GM12878 (cell line): ENCODE measurements around the gene C6orf15. TPM values are rescaled to one million over a fixed set of nuclear protein-coding genes. Genes with fewer than 3 reads are reported as not detected.

ENCODE experiments used
- ATAC-seq: fragments of 200-7000 bp; cut with Tn5 transposase; 3 replicates; pipeline ENCODE4 v1.9.1; 2020; ENCODE audit warnings: mild to moderate bottlenecking, moderate library complexity
- BruUV-seq: library from RNA; stranded (reverse); fragments of 400-500 nt; replicated peaks from 2 replicates; lab custom pipeline; 2021; lab: Mats Ljungman, UMichigan
- CTCF ChIA-PET: fragments of 300-600 bp; sonication (Branson Sonifier 250); formaldehyde crosslinking; extraction: SDS; loops from one replicate; lab custom pipeline; 2021; ENCODE audit warnings: inconsistent platforms; lab: Yijun Ruan, JAX
- POLR2A ChIA-PET: fragments of 350-600 bp; formaldehyde crosslinking; extraction: SDS; loops from one replicate; lab custom pipeline; 2021; ENCODE audit warnings: inconsistent platforms; lab: Charles Lee
- RAD21 ChIA-PET: fragments of 300-600 bp; sonication (Branson Sonifier 250); formaldehyde crosslinking; loops from one replicate; lab custom pipeline; 2023; ENCODE audit warnings: antibody characterized with exemption; ENCODE audit not compliant: unreplicated experiment; lab: Charles Lee
- SMC1A ChIA-PET: fragments of 300-600 bp; sonication (Branson Sonifier 250); formaldehyde crosslinking; loops from one replicate; lab custom pipeline; 2023; ENCODE audit not compliant: unreplicated experiment, uncharacterized antibody; lab: Charles Lee
- DNase-seq: peaks from one replicate; pipeline ENCODE4 v3.0.0-alpha.2; 2011; ENCODE audit warnings: low read depth, low spot score
- FAIRE-seq: peaks from 3 replicates; lab custom pipeline; 2011; peaks lifted over from hg19 to GRCh38; lab: Jason Lieb, UNC
- H2AFZ ChIP-seq: 2 replicates; pipeline ENCODE4 v1.6.0; 2011; ENCODE audit warnings: low read depth, low read length, control low read depth; ENCODE audit not compliant: control insufficient read depth
- H3K27ac ChIP-seq: 2 replicates; pipeline ENCODE4 v1.5.1; 2011; ENCODE audit warnings: control low read depth; ENCODE audit not compliant: control insufficient read depth, insufficient read depth
- H3K27me3 ChIP-seq, 2 experiments: replicated peaks in 1 of 2; 2 replicates each; pipeline versions ENCODE4 v1.6.0 to v1.6.1; 2011; ENCODE audit warnings: low read length in 1 of 2; ENCODE audit not compliant: control insufficient read depth in 2 of 2, insufficient read depth in 2 of 2
- H3K36me3 ChIP-seq, 2 experiments: 2 replicates each; pipeline ENCODE4 v1.5.1; 2011; ENCODE audit warnings: low read length in 1 of 2; ENCODE audit not compliant: control insufficient read depth in 2 of 2, insufficient read depth in 2 of 2
- H3K4me1 ChIP-seq: 2 replicates; pipeline ENCODE4 v1.6.1; 2011; ENCODE audit warnings: mild to moderate bottlenecking, low read length, moderate library complexity, mixed read lengths; ENCODE audit not compliant: control insufficient read depth, insufficient read depth
- H3K4me2 ChIP-seq: 2 replicates; pipeline ENCODE4 v1.6.0; 2011; ENCODE audit warnings: control low read depth; ENCODE audit not compliant: control insufficient read depth, insufficient read depth
- H3K4me3 ChIP-seq: fragments of 200-600 bp; sonication (generic); 2 replicates; pipeline ENCODE4 v1.5.1; 2016
- H3K79me2 ChIP-seq: 2 replicates; pipeline ENCODE4 v1.6.0; 2011; ENCODE audit warnings: low read length; ENCODE audit not compliant: control insufficient read depth, insufficient read depth
- H3K9ac ChIP-seq: 2 replicates; pipeline ENCODE4 v1.8.0; 2011; ENCODE audit warnings: low read length, control low read depth, mixed read lengths; ENCODE audit not compliant: control insufficient read depth, insufficient read depth
- H3K9me3 ChIP-seq: replicated peaks from 3 replicates; pipeline ENCODE4 v1.5.1; 2011; ENCODE audit warnings: mild to moderate bottlenecking, low read length; ENCODE audit not compliant: control insufficient read depth, insufficient read depth
- H4K20me1 ChIP-seq: 2 replicates; pipeline ENCODE4 v1.6.0; 2011; ENCODE audit not compliant: control insufficient read depth, insufficient read depth
- ATF7 ChIP-seq: fragments of 450-650 bp; IDR thresholded peaks from 2 replicates; pipeline ENCODE4 v1.6.1; 2016; ENCODE audit warnings: low read depth, mild to moderate bottlenecking
- CBX3 ChIP-seq: fragments of 200-600 bp; sonication (generic); IDR thresholded peaks from 2 replicates; pipeline ENCODE4 v1.6.1; 2016; ENCODE audit warnings: low read depth, borderline replicate concordance
- CREB1 ChIP-seq: IDR thresholded peaks from 2 replicates; pipeline ENCODE4 v1.6.1; 2012; ENCODE audit warnings: low read depth, mild to moderate bottlenecking, inconsistent platforms
- POLR2AphosphoS2 ChIP-seq: IDR thresholded peaks from 2 replicates; pipeline ENCODE4 v1.6.1; 2011; ENCODE audit warnings: low read depth, mild to moderate bottlenecking, low read length, improper control_type of control experiment, moderate library complexity
- POU2F2 ChIP-seq: IDR thresholded peaks from 3 replicates; pipeline ENCODE4 v1.6.1; 2011; ENCODE audit warnings: low read depth, mild to moderate bottlenecking, low read length, borderline replicate concordance
- SMAD5 ChIP-seq: IDR thresholded peaks from 2 replicates; pipeline ENCODE4 v1.6.1; 2016; ENCODE audit warnings: antibody characterized with exemption, low read depth
- ZBTB40 ChIP-seq: fragments of 450-650 bp; IDR thresholded peaks from 2 replicates; pipeline ENCODE4 v1.6.1; 2016; ENCODE audit warnings: mild to moderate bottlenecking, moderate library complexity, borderline replicate concordance
- ZNF274 ChIP-seq: IDR thresholded peaks from one replicate; pipeline ENCODE4 v1.8.0; 2011; ENCODE audit not compliant: insufficient read length, insufficient read depth
- WGBS: methylation state at CpG from one replicate; pipeline ENCODE4 v1.1.6; 2016; ENCODE audit warnings: low lambda C conversion rate; ENCODE audit not compliant: insufficient replicate concordance, insufficient coverage; ENCODE audit errors: missing lambda C conversion rate; 5-methylcytosine and 5-hydroxymethylcytosine counted together
- in situ Hi-C: fragments of 300-500 bp; cut with MboI; formaldehyde crosslinking; loops from 9 replicates; pipeline ENCODE4 v1.14.3; 2018; ENCODE audit warnings: mixed read lengths
- intact Hi-C: fragments of 100-400 bp; cut with micrococcal nuclease; formaldehyde crosslinking; loops from one replicate; pipeline ENCODE4 v1.14.2; 2022; ENCODE audit not compliant: unreplicated experiment
- polyA plus RNA-seq, 11 experiments: library from polyadenylated mRNA; depleted of rRNA in 4 of 11; unstranded in 6 of 11; stranded (reverse) in 5 of 11; fragments of >200 nt; fragmentation: Nextera tagmentation in 4 of 11; fragmentation: Illumina TruSeq in 1 of 11; extraction: Ambion mirVana in 4 of 11; extraction: Trizol in 1 of 11; gene quantifications; 1 replicate in 1 of 11; 2 replicates in 10 of 11; pipeline versions ENCODE4 v1.2.1 to v1.2.3, GENCODE V29; 2011 to 2016; ENCODE audit warnings: inconsistent platforms in 2 of 11, missing spikeins in 2 of 11, low read depth in 1 of 11
- total RNA-seq, 4 experiments: library from RNA; depleted of rRNA in 3 of 4; stranded (reverse); fragments of >200 nt in 3 of 4; fragmentation: Illumina TruSeq in 1 of 4; extraction: Trizol in 1 of 4; gene quantifications; 2 replicates each; pipeline versions ENCODE4 v1.2.1 to v1.2.3, GENCODE V29; 2013 to 2021
- TF ChIP-seq, protein P1 (sequence below): fragments of 150-350 bp; IDR thresholded peaks from 2 replicates; pipeline ENCODE4 v1.6.1; 2014; ENCODE audit warnings: mild to moderate bottlenecking, low read depth, low read length

Gene C6orf15
- total and polyA plus RNA-seq, 10 of the 15 experiments (the other 5 are each of a cell fraction or from before 2014, with no cell fraction given), result not detected

DNA sequence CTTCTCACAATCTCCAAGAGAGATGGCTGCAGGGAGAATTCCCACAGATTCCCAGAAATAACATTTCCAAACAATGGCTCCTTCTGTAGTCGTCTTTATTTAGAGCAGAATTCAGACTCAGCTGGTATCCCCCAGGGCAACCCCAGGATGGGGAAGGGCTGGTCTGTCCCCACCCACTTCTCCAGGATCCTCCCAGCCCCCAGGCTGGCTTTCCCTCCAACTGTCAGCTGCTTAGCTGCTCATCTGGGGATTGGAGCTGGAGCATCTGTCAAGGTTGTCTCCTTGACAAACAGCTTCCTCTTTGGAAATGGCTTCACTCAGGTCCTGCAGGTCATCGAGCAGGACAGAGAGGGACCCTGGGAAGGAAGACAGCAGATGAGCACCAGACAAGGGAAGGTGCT is 30.0 kb upstream of the C6orf15 start:
- peaks cover 0 to 4% of the 10 kb centered on the region in 2 experiments; a peak in 1 of 4 replicates for H3K36me3 ChIP-seq
- RAD21 ChIA-PET, result interaction anchor here (0.7 kb wide), 1 partner anchor 49 kb away, joined by 3 read pairs; no protein-coding TSS in a partner anchor
- no peak for ATAC-seq
- no peaks in the 10 kb centered on the region for H3K79me2 ChIP-seq
- H3K4me2 ChIP-seq, result no peak overlapping the region
- no TSS peak for BruUV-seq
- POLR2A ChIA-PET, result interaction anchor here (1.6 kb wide), 1 partner anchor 12 kb away, joined by 4 read pairs; no protein-coding TSS in a partner anchor
- H3K4me1 ChIP-seq, result peaks cover 3% of the 10 kb centered on the region
- SMC1A ChIA-PET, result interaction anchor here (1.0 kb wide), 1 partner anchor 50 kb away, joined by 5 read pairs; no protein-coding TSS in a partner anchor
- no peak overlapping the region for H3K4me3 ChIP-seq
- WGBS, result 49% methylated on average over 2 of the region's 2 CpGs
- FAIRE-seq, result no peak
- CTCF ChIA-PET, result interaction anchor here (0.7 to 22.9 kb wide), 3 partner anchors 12 to 224 kb away, joined by 3 to 326 read pairs (median 5); no protein-coding TSS in a partner anchor
- TF ChIP-seq ZBTB40 (no peak), CBX3 (no peak), SMAD5 (no peak), POLR2AphosphoS2 (no peak), ATF7 (no peak), ZNF274 (no peak), POU2F2 (no peak), CREB1 (no peak)
- TF ChIP-seq, protein P1, sequence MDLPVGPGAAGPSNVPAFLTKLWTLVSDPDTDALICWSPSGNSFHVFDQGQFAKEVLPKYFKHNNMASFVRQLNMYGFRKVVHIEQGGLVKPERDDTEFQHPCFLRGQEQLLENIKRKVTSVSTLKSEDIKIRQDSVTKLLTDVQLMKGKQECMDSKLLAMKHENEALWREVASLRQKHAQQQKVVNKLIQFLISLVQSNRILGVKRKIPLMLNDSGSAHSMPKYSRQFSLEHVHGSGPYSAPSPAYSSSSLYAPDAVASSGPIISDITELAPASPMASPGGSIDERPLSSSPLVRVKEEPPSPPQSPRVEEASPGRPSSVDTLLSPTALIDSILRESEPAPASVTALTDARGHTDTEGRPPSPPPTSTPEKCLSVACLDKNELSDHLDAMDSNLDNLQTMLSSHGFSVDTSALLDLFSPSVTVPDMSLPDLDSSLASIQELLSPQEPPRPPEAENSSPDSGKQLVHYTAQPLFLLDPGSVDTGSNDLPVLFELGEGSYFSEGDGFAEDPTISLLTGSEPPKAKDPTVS, result no peak
- TF ChIP-seq, all 136 proteins: peak for 0
- H3K9ac ChIP-seq, result no peak overlapping the region
- intact Hi-C loops, result no loop called here
- H3K27ac ChIP-seq, result no peak overlapping the region
- no peak for DNase-seq
- H2AFZ ChIP-seq, result no peak overlapping the region
- no peaks in the 10 kb centered on the region for H3K27me3 ChIP-seq
- no peaks in the 10 kb centered on the region for H4K20me1 ChIP-seq
- no peaks in the 10 kb centered on the region for H3K9me3 ChIP-seq
- in situ Hi-C loops, result no loop called here
